ENCODE data around the gene KRT35. TPM values are rescaled to one million over a fixed set of nuclear protein-coding genes. Genes with fewer than 3 reads are reported as not detected.

KRT35 gene
- total and polyA plus RNA-seq, 10 of the 15 experiments (the other 5 are each of a cell fraction or from before 2014, with no cell fraction given), result not detected

DNA sequence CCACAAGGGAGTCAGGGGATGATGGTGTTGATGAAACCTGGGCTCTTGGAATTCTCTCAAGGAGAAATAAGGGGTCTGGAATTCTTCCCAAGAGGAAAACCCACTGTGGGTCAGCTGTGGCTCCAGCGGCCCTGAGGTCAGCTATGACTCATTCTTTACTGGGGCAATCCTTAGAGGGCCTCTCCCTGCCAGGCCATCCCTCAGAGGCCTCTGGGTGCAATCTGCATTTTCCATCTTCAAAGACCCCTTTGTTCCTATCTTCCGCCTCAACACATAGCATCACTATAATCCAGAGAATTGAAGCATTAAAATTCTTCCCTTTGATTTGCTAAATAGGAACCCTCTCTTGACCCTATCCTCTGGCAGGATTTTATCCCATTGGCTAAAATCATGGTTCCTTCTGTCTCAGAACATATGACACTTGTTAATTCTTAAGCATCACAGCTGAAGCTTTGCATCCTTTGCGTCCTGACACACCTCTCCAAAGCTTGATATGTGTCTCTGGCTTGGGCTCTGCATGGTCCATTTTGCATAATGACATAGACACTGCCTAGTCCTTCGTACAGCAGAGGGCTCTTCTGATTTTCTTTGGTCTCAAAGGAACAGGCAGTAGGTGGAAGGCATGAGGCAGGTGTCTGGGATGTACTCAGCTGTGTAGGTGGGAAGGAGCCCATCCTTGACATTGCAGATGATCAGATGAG, 52.2 kb downstream of the KRT35 start:
- ChIA-PET RAD21 (ENCODE audit: unreplicated experiment) (no interaction called here), CTCF (no interaction called here), SMC1A (ENCODE audit: uncharacterized antibody, unreplicated experiment) (no interaction called here), POLR2A (no interaction called here)
- intact Hi-C loops (cut with micrococcal nuclease; ENCODE audit: unreplicated experiment) (no loop called here), in situ Hi-C loops (cut with MboI) (no loop called here)
- Histone ChIP-seq H4K20me1 (ENCODE audit: control insufficient read depth, insufficient read depth) (no peaks in the 10 kb centered on the region), H3K27me3 (replicated peaks in 1 of 2; ENCODE audit: control insufficient read depth in 2 of 2, insufficient read depth in 2 of 2, low read length in 1 of 2) (no peaks in the 10 kb centered on the region; a peak in 2 of 4 replicates), H3K79me2 (ENCODE audit: control insufficient read depth, insufficient read depth, low read length) (no peaks in the 10 kb centered on the region), H3K4me3 (no peak overlapping the region), H3K27ac (ENCODE audit: control insufficient read depth, insufficient read depth) (no peak overlapping the region), H2AFZ (ENCODE audit: control insufficient read depth, low read depth, low read length) (no peak overlapping the region), H3K4me1 (ENCODE audit: control insufficient read depth, insufficient read depth, low read length) (no peaks in the 10 kb centered on the region), H3K36me3 (ENCODE audit: control insufficient read depth in 2 of 2, insufficient read depth in 2 of 2, low read length in 1 of 2) (no peaks in the 10 kb centered on the region), H3K9ac (ENCODE audit: control insufficient read depth, insufficient read depth, low read length) (no peak overlapping the region), H3K9me3 (replicated peaks; ENCODE audit: control insufficient read depth, insufficient read depth, low read length) (no peaks in the 10 kb centered on the region), H3K4me2 (ENCODE audit: control insufficient read depth, insufficient read depth) (no peak overlapping the region)
- no peak for FAIRE-seq
- no peak for ATAC-seq
- DNase-seq (ENCODE audit: low read depth, low spot score), result no peak
- 2% methylated on average over 4 of the region's 4 CpGs for WGBS (ENCODE audit: insufficient coverage, insufficient replicate concordance, low lambda C conversion rate, missing lambda C conversion rate)
- no TSS peak for BruUV-seq (replicated peaks)
- TF ChIP-seq, protein P1, sequence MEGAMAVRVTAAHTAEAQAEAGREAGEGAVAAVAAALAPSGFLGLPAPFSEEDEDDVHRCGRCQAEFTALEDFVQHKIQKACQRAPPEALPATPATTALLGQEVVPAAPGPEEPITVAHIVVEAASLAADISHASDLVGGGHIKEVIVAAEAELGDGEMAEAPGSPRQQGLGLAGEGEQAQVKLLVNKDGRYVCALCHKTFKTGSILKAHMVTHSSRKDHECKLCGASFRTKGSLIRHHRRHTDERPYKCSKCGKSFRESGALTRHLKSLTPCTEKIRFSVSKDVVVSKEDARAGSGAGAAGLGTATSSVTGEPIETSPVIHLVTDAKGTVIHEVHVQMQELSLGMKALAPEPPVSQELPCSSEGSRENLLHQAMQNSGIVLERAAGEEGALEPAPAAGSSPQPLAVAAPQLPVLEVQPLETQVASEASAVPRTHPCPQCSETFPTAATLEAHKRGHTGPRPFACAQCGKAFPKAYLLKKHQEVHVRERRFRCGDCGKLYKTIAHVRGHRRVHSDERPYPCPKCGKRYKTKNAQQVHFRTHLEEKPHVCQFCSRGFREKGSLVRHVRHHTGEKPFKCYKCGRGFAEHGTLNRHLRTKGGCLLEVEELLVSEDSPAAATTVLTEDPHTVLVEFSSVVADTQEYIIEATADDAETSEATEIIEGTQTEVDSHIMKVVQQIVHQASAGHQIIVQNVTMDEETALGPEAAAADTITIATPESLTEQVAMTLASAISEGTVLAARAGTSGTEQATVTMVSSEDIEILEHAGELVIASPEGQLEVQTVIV (IDR thresholded peaks at IDR 0.05; ENCODE audit: borderline replicate concordance, partially characterized antibody), result no peak
- no peak for TF ChIP-seq CHD2 (IDR thresholded peaks at IDR 0.05; ENCODE audit: borderline replicate concordance, low read depth, low read length)
- TF ChIP-seq, protein P2, sequence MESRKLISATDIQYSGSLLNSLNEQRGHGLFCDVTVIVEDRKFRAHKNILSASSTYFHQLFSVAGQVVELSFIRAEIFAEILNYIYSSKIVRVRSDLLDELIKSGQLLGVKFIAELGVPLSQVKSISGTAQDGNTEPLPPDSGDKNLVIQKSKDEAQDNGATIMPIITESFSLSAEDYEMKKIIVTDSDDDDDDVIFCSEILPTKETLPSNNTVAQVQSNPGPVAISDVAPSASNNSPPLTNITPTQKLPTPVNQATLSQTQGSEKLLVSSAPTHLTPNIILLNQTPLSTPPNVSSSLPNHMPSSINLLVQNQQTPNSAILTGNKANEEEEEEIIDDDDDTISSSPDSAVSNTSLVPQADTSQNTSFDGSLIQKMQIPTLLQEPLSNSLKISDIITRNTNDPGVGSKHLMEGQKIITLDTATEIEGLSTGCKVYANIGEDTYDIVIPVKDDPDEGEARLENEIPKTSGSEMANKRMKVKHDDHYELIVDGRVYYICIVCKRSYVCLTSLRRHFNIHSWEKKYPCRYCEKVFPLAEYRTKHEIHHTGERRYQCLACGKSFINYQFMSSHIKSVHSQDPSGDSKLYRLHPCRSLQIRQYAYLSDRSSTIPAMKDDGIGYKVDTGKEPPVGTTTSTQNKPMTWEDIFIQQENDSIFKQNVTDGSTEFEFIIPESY (IDR thresholded peaks at IDR 0.05), result no peak
- TF ChIP-seq POLR2A (IDR thresholded peaks at IDR 0.05; ENCODE audit: low read depth, low read length), result no peak
- TF ChIP-seq, protein P3, sequence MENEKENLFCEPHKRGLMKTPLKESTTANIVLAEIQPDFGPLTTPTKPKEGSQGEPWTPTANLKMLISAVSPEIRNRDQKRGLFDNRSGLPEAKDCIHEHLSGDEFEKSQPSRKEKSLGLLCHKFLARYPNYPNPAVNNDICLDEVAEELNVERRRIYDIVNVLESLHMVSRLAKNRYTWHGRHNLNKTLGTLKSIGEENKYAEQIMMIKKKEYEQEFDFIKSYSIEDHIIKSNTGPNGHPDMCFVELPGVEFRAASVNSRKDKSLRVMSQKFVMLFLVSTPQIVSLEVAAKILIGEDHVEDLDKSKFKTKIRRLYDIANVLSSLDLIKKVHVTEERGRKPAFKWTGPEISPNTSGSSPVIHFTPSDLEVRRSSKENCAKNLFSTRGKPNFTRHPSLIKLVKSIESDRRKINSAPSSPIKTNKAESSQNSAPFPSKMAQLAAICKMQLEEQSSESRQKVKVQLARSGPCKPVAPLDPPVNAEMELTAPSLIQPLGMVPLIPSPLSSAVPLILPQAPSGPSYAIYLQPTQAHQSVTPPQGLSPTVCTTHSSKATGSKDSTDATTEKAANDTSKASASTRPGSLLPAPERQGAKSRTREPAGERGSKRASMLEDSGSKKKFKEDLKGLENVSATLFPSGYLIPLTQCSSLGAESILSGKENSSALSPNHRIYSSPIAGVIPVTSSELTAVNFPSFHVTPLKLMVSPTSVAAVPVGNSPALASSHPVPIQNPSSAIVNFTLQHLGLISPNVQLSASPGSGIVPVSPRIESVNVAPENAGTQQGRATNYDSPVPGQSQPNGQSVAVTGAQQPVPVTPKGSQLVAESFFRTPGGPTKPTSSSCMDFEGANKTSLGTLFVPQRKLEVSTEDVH (IDR thresholded peaks at IDR 0.05; ENCODE audit: low read depth, partially characterized antibody), result no peak
- TF ChIP-seq, protein P4, sequence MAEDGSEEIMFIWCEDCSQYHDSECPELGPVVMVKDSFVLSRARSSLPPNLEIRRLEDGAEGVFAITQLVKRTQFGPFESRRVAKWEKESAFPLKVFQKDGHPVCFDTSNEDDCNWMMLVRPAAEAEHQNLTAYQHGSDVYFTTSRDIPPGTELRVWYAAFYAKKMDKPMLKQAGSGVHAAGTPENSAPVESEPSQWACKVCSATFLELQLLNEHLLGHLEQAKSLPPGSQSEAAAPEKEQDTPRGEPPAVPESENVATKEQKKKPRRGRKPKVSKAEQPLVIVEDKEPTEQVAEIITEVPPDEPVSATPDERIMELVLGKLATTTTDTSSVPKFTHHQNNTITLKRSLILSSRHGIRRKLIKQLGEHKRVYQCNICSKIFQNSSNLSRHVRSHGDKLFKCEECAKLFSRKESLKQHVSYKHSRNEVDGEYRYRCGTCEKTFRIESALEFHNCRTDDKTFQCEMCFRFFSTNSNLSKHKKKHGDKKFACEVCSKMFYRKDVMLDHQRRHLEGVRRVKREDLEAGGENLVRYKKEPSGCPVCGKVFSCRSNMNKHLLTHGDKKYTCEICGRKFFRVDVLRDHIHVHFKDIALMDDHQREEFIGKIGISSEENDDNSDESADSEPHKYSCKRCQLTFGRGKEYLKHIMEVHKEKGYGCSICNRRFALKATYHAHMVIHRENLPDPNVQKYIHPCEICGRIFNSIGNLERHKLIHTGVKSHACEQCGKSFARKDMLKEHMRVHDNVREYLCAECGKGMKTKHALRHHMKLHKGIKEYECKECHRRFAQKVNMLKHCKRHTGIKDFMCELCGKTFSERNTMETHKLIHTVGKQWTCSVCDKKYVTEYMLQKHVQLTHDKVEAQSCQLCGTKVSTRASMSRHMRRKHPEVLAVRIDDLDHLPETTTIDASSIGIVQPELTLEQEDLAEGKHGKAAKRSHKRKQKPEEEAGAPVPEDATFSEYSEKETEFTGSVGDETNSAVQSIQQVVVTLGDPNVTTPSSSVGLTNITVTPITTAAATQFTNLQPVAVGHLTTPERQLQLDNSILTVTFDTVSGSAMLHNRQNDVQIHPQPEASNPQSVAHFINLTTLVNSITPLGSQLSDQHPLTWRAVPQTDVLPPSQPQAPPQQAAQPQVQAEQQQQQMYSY (CRISPR knock-in tag; IDR thresholded peaks at IDR 0.05), result no peak
- no peak for TF ChIP-seq ZNF24 (IDR thresholded peaks at IDR 0.05)
- no peak for TF ChIP-seq TARDBP (IDR thresholded peaks at IDR 0.05; ENCODE audit: borderline replicate concordance)
- TF ChIP-seq MXI1 (IDR thresholded peaks at IDR 0.05; ENCODE audit: low read depth, low read length), result no peak
- no peak for TF ChIP-seq BCL3 (IDR thresholded peaks at IDR 0.05; ENCODE audit: borderline replicate concordance, insufficient read depth, low read depth, low read length, poor library complexity, severe bottlenecking)
- no peak for TF ChIP-seq RELA (IDR thresholded peaks at IDR 0.05; ENCODE audit: borderline replicate concordance, partially characterized antibody)

Data from GM12878 (cell line).